Tracheal epithelial cell (primary cell): Measurements from ENCODE around the gene CLDN2. TPM values are rescaled to one million over a fixed set of nuclear protein-coding genes. Genes with fewer than 3 reads are reported as not detected.

Source experiments
- total RNA-seq: library from RNA; depleted of rRNA; stranded (reverse); fragments of >200 nt; gene quantifications from 2 replicates; pipeline ENCODE4 v1.2.1, GENCODE V29; 2014

CLDN2 gene, protein sequence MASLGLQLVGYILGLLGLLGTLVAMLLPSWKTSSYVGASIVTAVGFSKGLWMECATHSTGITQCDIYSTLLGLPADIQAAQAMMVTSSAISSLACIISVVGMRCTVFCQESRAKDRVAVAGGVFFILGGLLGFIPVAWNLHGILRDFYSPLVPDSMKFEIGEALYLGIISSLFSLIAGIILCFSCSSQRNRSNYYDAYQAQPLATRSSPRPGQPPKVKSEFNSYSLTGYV
- total RNA-seq = 0.96 TPM in 1 of 2 replicates, not detected in the other

DNA sequence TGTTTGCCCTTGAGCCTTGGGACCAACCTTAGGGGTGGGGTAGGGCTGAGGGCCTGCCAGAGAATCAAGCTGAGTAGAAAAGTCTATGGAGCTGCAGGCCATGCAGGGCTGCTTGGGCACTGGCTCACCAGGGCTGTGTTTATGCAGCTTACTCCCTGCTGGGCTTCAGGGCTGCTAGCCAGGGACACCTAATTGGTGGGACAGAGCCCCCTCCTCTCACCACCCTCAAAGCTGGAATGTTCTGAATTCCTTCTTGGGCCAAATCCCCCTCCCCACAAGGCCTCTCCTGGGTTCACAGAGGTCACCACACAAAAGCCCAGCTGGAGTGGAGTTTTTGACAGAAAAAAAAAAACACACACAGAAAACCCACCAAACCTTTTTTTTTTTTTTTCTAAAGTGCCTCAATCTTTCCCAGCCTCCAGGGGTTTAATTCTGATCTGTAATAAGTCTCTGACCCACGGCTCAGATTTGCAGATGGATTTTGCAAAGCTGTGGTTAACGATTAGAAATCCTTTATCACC lies at the start of gene CLDN2:
TSS of gene CLDN2 (plus strand) at position 471 of the 521 bp plus-strand sequence. CDS start 7,827 bp downstream, outside the sequence.

DNA sequence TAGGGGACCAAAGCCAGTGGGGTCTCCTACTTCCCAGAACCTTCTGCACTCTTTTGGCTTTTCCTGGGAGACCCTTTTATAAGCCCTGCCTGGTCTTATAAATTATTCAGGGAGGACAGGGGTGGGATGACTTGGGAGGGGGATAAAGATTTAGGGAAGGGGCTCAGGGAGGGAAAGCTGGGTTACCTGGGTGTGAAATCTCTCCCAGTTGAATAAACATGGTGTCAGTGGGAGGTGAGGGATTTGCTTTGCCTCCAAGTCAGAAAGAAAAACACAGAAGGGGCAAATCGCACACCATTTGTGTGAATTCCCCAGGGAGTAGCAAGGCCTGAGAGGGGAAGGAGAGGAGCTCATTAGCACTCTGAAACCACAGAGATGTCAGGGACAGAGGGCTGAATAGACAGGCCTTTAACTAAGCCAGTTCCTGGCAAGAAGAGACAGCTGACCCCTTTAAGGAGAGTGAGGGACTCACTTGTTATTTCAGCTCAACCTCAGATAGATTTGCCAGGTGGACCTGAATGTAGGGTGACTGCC lies 16.8 kb upstream of the CLDN2 start, which contains the start of gene RIPPLY1:
TSS of gene RIPPLY1 (minus strand) at position 51 of the 534 bp plus-strand sequence. CDS start 54 bp downstream, outside the sequence.

Other genes starting within 250 kb of the CLDN2 start
- 19.0 and 51.8 TPM in 2 replicates for gene RNF128, start 193.7 kb upstream of the CLDN2 start, total RNA-seq
- 4.3 and 4.9 TPM in 2 replicates for gene TBC1D8B, start 117.7 kb upstream of the CLDN2 start, total RNA-seq
- not detected in 2 replicates for gene RIPPLY1, start 17.1 kb upstream of the CLDN2 start, total RNA-seq
- gene MORC4, start 79.8 kb downstream of the CLDN2 start, total RNA-seq = 25.5 and 32.4 TPM in 2 replicates
- gene RBM41, start 198.4 kb downstream of the CLDN2 start, total RNA-seq = 17.6 and 24.1 TPM in 2 replicates